Mesendoderm (in vitro differentiated cells): ENCODE measurements around the gene PRADC1.

Experiments
- DNase-seq: peaks from one replicate; pipeline ENCODE4 v3.0.0; 2013
- H2AK5ac ChIP-seq: 2 replicates; pipeline ENCODE4 v1.6.1; 2013; ENCODE audit warnings: low read length, inconsistent platforms
- H2BK120ac ChIP-seq: 2 replicates; pipeline ENCODE4 v1.6.1; 2013; ENCODE audit warnings: low read depth, mild to moderate bottlenecking, low read length, moderate library complexity, mixed read lengths
- H2BK15ac ChIP-seq: replicated peaks from 2 replicates; pipeline ENCODE4 v1.6.1; 2013; ENCODE audit warnings: low read depth, mild to moderate bottlenecking, moderate library complexity
- H2BK5ac ChIP-seq: 2 replicates; pipeline ENCODE4 v1.6.1; 2013; ENCODE audit warnings: low read length, inconsistent platforms
- H3K18ac ChIP-seq: 2 replicates; pipeline ENCODE4 v1.6.1; 2013; ENCODE audit warnings: mild to moderate bottlenecking, low read length, mixed read lengths
- H3K23ac ChIP-seq: one replicate; pipeline ENCODE4 v1.6.1; 2013; ENCODE audit warnings: low read length
- H3K27ac ChIP-seq: 2 replicates; pipeline ENCODE4 v1.5.1; 2013; ENCODE audit warnings: low read depth, mild to moderate bottlenecking, inconsistent platforms, low read length, moderate library complexity
- H3K27me3 ChIP-seq: 2 replicates; pipeline ENCODE4 v1.6.1; 2013; ENCODE audit warnings: low read length, control low read depth, mild to moderate bottlenecking, inconsistent platforms; ENCODE audit not compliant: insufficient read depth, poor library complexity
- H3K36me3 ChIP-seq: 2 replicates; pipeline ENCODE4 v1.6.1; 2013; ENCODE audit warnings: low read length, inconsistent platforms; ENCODE audit not compliant: control insufficient read depth, insufficient read depth
- H3K4ac ChIP-seq: one replicate; pipeline ENCODE4 v1.6.1; 2013; ENCODE audit warnings: low read depth, mild to moderate bottlenecking, low read length, moderate library complexity
- H3K4me1 ChIP-seq: 2 replicates; pipeline ENCODE4 v1.6.1; 2013; ENCODE audit warnings: low read depth, low read length, inconsistent platforms; ENCODE audit not compliant: control insufficient read depth
- H3K4me2 ChIP-seq: 2 replicates; pipeline ENCODE4 v1.6.1; 2013; ENCODE audit warnings: low read length
- H3K4me3 ChIP-seq: 2 replicates; pipeline ENCODE4 v1.5.1; 2013; ENCODE audit warnings: mild to moderate bottlenecking, low read length
- H3K56ac ChIP-seq: one replicate; pipeline ENCODE4 v1.6.1; 2013; ENCODE audit warnings: low read length
- H3K79me1 ChIP-seq: 2 replicates; pipeline ENCODE4 v1.6.1; 2013; ENCODE audit warnings: low read length, inconsistent platforms
- H3K79me2 ChIP-seq: 2 replicates; pipeline ENCODE4 v1.6.1; 2013; ENCODE audit warnings: mild to moderate bottlenecking, low read length; ENCODE audit not compliant: control insufficient read depth, insufficient read depth
- H3K9ac ChIP-seq: 2 replicates; pipeline ENCODE4 v1.6.1; 2013; ENCODE audit warnings: low read length, inconsistent platforms
- H4K5ac ChIP-seq: one replicate; pipeline ENCODE4 v1.6.1; 2013; ENCODE audit warnings: low read length
- H4K8ac ChIP-seq: one replicate; pipeline ENCODE4 v1.6.1; 2013; ENCODE audit warnings: low read depth, mild to moderate bottlenecking, control low read depth, low read length, moderate library complexity
- WGBS: extraction: QIAGEN DNeasy Blood & Tissue Kit; methylation state at CpG from one replicate; pipeline ENCODE4 v1.1.7; 2013; ENCODE audit warnings: low lambda C conversion rate, missing lambda C conversion rate; ENCODE audit not compliant: insufficient coverage; ENCODE audit errors: extremely low coverage; 5-methylcytosine and 5-hydroxymethylcytosine counted together

Gene PRADC1

GRCh38 chr2:73249636-73250035 lies 16.6 kb upstream of the PRADC1 start:
- no peak overlapping the region for H4K8ac ChIP-seq
- no peak overlapping the region for H3K9ac ChIP-seq
- WGBS: no CpG with 5 or more reads among the region's 9 CpGs
- H4K5ac ChIP-seq: no peak overlapping the region
- H3K79me1 ChIP-seq: peaks cover 2% of the 10 kb centered on the region
- no peak overlapping the region for H2BK120ac ChIP-seq
- H3K4me1 ChIP-seq: no peaks in the 10 kb centered on the region
- H2AK5ac ChIP-seq: no peak overlapping the region
- no peak overlapping the region for H3K27ac ChIP-seq
- H3K79me2 ChIP-seq: no peaks in the 10 kb centered on the region
- no peak overlapping the region for H3K4me2 ChIP-seq
- no peak overlapping the region for H3K23ac ChIP-seq
- DNase-seq: no peak
- H2BK15ac ChIP-seq: no peak overlapping the region
- H3K27me3 ChIP-seq: no peaks in the 10 kb centered on the region
- no peak overlapping the region for H3K4me3 ChIP-seq
- H3K56ac ChIP-seq: no peak overlapping the region
- H2BK5ac ChIP-seq: no peak overlapping the region
- H3K36me3 ChIP-seq: peaks cover 44% of the 10 kb centered on the region
- H3K4ac ChIP-seq: no peak overlapping the region
- no peak overlapping the region for H3K18ac ChIP-seq

- WGBS: no CpG with 5 or more reads among the region's 3 CpGs
- H3K23ac ChIP-seq: no peak overlapping the region
- no peak overlapping the region for H3K56ac ChIP-seq
These were observed 13.8 kb upstream of the PRADC1 start for GRCh38 chr2:73246850-73247249.

GRCh38 chr2:73244580-73244979 lies 11.5 kb upstream of the PRADC1 start:
- Histone ChIP-seq H2AK5ac (no peak overlapping the region), H3K27me3 (no peaks in the 10 kb centered on the region), H3K4me2 (no peak overlapping the region), H3K36me3 (peaks cover 28% of the 10 kb centered on the region), H3K9ac (no peak overlapping the region), H2BK120ac (no peak overlapping the region), H3K18ac (no peak overlapping the region), H3K79me2 (peaks cover 11% of the 10 kb centered on the region), H4K8ac (no peak overlapping the region), H3K23ac (no peak overlapping the region), H3K4ac (no peak overlapping the region), H3K56ac (no peak overlapping the region), H3K79me1 (peaks cover 10% of the 10 kb centered on the region), H2BK5ac (no peak overlapping the region), H2BK15ac (no peak overlapping the region), H3K27ac (no peak overlapping the region), H3K4me3 (no peak overlapping the region), H4K5ac (no peak overlapping the region), H3K4me1 (no peaks in the 10 kb centered on the region)
- WGBS: no CpG with 5 or more reads among the region's 3 CpGs
- no peak for DNase-seq

More at GRCh38 chr2:73246850-73247249, 13.8 kb upstream of the PRADC1 start:
- no peak overlapping the region for H4K5ac ChIP-seq
- H3K27me3 ChIP-seq: no peaks in the 10 kb centered on the region
- H3K27ac ChIP-seq: no peak overlapping the region
- H3K4me3 ChIP-seq: no peak overlapping the region
- DNase-seq: no peak
- H2BK5ac ChIP-seq: no peak overlapping the region
- no peak overlapping the region for H2AK5ac ChIP-seq
- no peak overlapping the region for H2BK120ac ChIP-seq
- H3K4ac ChIP-seq: no peak overlapping the region
- H3K9ac ChIP-seq: no peak overlapping the region
- H3K4me2 ChIP-seq: no peak overlapping the region
- no peak overlapping the region for H4K8ac ChIP-seq
- peaks cover 2% of the 10 kb centered on the region for H3K79me2 ChIP-seq
- peaks cover 37% of the 10 kb centered on the region for H3K36me3 ChIP-seq
- H3K18ac ChIP-seq: no peak overlapping the region
- H3K4me1 ChIP-seq: no peaks in the 10 kb centered on the region
- H3K79me1 ChIP-seq: peaks cover 7% of the 10 kb centered on the region
- H2BK15ac ChIP-seq: no peak overlapping the region

- no peaks in the 10 kb centered on the region for H3K4me1 ChIP-seq
- no peak overlapping the region for H3K4ac ChIP-seq
- H3K4me3 ChIP-seq: no peak overlapping the region
- H3K27ac ChIP-seq: no peak overlapping the region
- H4K5ac ChIP-seq: no peak overlapping the region
- H3K36me3 ChIP-seq: peaks cover 27% of the 10 kb centered on the region
- H2BK120ac ChIP-seq: no peak overlapping the region
- peak; percentile 87 for DNase-seq
- no peak overlapping the region for H3K9ac ChIP-seq
- no peak overlapping the region for H3K18ac ChIP-seq
- H3K79me2 ChIP-seq: peaks cover 17% of the 10 kb centered on the region
- H3K56ac ChIP-seq: no peak overlapping the region
- no peak overlapping the region for H4K8ac ChIP-seq
- no peak overlapping the region for H2BK5ac ChIP-seq
- H3K79me1 ChIP-seq: peaks cover 11% of the 10 kb centered on the region
- no peak overlapping the region for H3K4me2 ChIP-seq
- H2AK5ac ChIP-seq: no peak overlapping the region
- H3K23ac ChIP-seq: no peak overlapping the region
- H3K27me3 ChIP-seq: no peaks in the 10 kb centered on the region
- no CpG with 5 or more reads among the region's 5 CpGs for whole genome bisulfite sequencing
- no peak overlapping the region for H2BK15ac ChIP-seq
These were observed 11.0 kb upstream of the PRADC1 start for GRCh38 chr2:73243884-73244570.

GRCh38 chr2:73239776-73240175 lies 6.7 kb upstream of the PRADC1 start:
- Histone ChIP-seq H3K56ac (no peak overlapping the region), H2AK5ac (no peak overlapping the region), H3K4me2 (no peak overlapping the region), H3K18ac (no peak overlapping the region), H2BK15ac (no peak overlapping the region), H3K27me3 (no peaks in the 10 kb centered on the region), H3K27ac (no peak overlapping the region), H3K4ac (no peak overlapping the region), H3K79me2 (peaks cover 59% of the 10 kb centered on the region), H3K79me1 (peaks cover 15% of the 10 kb centered on the region), H2BK5ac (no peak overlapping the region), H3K4me3 (no peak overlapping the region), H3K23ac (no peak overlapping the region), H3K4me1 (peaks cover 7% of the 10 kb centered on the region), H2BK120ac (no peak overlapping the region), H4K5ac (no peak overlapping the region), H3K36me3 (peaks cover 10% of the 10 kb centered on the region), H4K8ac (no peak overlapping the region), H3K9ac (no peak overlapping the region)
- no peak for DNase-seq
- WGBS: no CpG with 5 or more reads among the region's 3 CpGs

- H3K23ac ChIP-seq: no peak overlapping the region
- H3K4me1 ChIP-seq: peaks cover 7% of the 10 kb centered on the region
- no peak overlapping the region for H3K4me3 ChIP-seq
- DNase-seq: no peak
- no peak overlapping the region for H4K8ac ChIP-seq
- no peak overlapping the region for H3K18ac ChIP-seq
- H3K79me2 ChIP-seq: peaks cover 65% of the 10 kb centered on the region
- H2BK5ac ChIP-seq: no peak overlapping the region
- H3K4me2 ChIP-seq: no peak overlapping the region
- no peak overlapping the region for H3K4ac ChIP-seq
- peaks cover 4% of the 10 kb centered on the region for H3K36me3 ChIP-seq
- no CpG with 5 or more reads among the region's 1 CpG for WGBS
- H3K27me3 ChIP-seq: no peaks in the 10 kb centered on the region
- H3K56ac ChIP-seq: no peak overlapping the region
- H3K79me1 ChIP-seq: peaks cover 12% of the 10 kb centered on the region
- no peak overlapping the region for H2BK15ac ChIP-seq
- no peak overlapping the region for H3K9ac ChIP-seq
- H2AK5ac ChIP-seq: no peak overlapping the region
- no peak overlapping the region for H4K5ac ChIP-seq
- no peak overlapping the region for H3K27ac ChIP-seq
- H2BK120ac ChIP-seq: no peak overlapping the region
These were observed 5.9 kb upstream of the PRADC1 start for GRCh38 chr2:73238976-73239375.
